Chondrocyte (in vitro differentiated cells): Measurements from ENCODE around the gene PPP1R16B. TPM values are rescaled to one million over a fixed set of nuclear protein-coding genes. Genes with fewer than 3 reads are reported as not detected.

Source experiments
- DNase-seq: peaks from one replicate; pipeline ENCODE4 v3.0.0; 2021; ENCODE audit warnings: mixed read lengths, low spot score
- H3K27ac Mint-ChIP-seq: one replicate; pipeline ENCODE4 v1.8.0; 2021; ENCODE audit warnings: mild to moderate bottlenecking, moderate library complexity, mixed read lengths; ENCODE audit not compliant: unreplicated experiment
- H3K27me3 Mint-ChIP-seq: 2 replicates; pipeline ENCODE4 v1.8.0; 2021; ENCODE audit warnings: low read depth, mixed read lengths
- H3K36me3 Mint-ChIP-seq: 2 replicates; pipeline ENCODE4 v1.8.0; 2021; ENCODE audit warnings: low read depth, mixed read lengths
- H3K4me1 Mint-ChIP-seq: 2 replicates; pipeline ENCODE4 v1.8.0; 2021; ENCODE audit warnings: low read depth, mild to moderate bottlenecking, mixed read lengths
- H3K4me3 Mint-ChIP-seq: one replicate; pipeline ENCODE4 v1.8.0; 2021; ENCODE audit warnings: mild to moderate bottlenecking, moderate library complexity, mixed read lengths; ENCODE audit not compliant: unreplicated experiment
- H3K9me3 Mint-ChIP-seq: 2 replicates; pipeline ENCODE4 v1.8.0; 2021; ENCODE audit warnings: low read depth, mixed read lengths
- CTCF ChIP-seq: fragments of 200-600 bp; sonication (generic); IDR thresholded peaks from 2 replicates; pipeline ENCODE4 v1.5.0; 2021; ENCODE audit warnings: antibody characterized with exemption, mild to moderate bottlenecking, moderate library complexity
- total RNA-seq: library from RNA; stranded (reverse); gene quantifications from 3 replicates; pipeline ENCODE4 v1.2.1, GENCODE V29; 2021

The PPP1R16B gene
- total RNA-seq, 1 donor from 2014 or later = not detected

- no peak for TF ChIP-seq CTCF
- H3K4me1 Mint-ChIP-seq = no peaks in the 10 kb centered on the region
- no peaks in the 10 kb centered on the region for H3K9me3 Mint-ChIP-seq
- H3K27ac Mint-ChIP-seq = no peak overlapping the region
- DNase-seq = no peak
- H3K36me3 Mint-ChIP-seq = no peaks in the 10 kb centered on the region
- H3K27me3 Mint-ChIP-seq = peaks cover 20% of the 10 kb centered on the region
- H3K4me3 Mint-ChIP-seq = no peak overlapping the region
Observed at GRCh38 chr20:38853759-38854158, 48.3 kb downstream of the PPP1R16B start.

GRCh38 chr20:38854654-38855066 lies 49.2 kb downstream of the PPP1R16B start:
- Mint-ChIP-seq H3K27ac (no peak overlapping the region), H3K4me1 (no peaks in the 10 kb centered on the region), H3K9me3 (no peaks in the 10 kb centered on the region), H3K36me3 (no peaks in the 10 kb centered on the region), H3K27me3 (peaks cover 17% of the 10 kb centered on the region), H3K4me3 (no peak overlapping the region)
- TF ChIP-seq CTCF = no peak
- no peak for DNase-seq

- H3K27me3 Mint-ChIP-seq = peaks cover 14% of the 10 kb centered on the region
- no peak for TF ChIP-seq CTCF
- no peak for DNase-seq
- H3K9me3 Mint-ChIP-seq = no peaks in the 10 kb centered on the region
- no peaks in the 10 kb centered on the region for H3K4me1 Mint-ChIP-seq
- no peaks in the 10 kb centered on the region for H3K36me3 Mint-ChIP-seq
- H3K4me3 Mint-ChIP-seq = no peak overlapping the region
- no peak overlapping the region for H3K27ac Mint-ChIP-seq
Observed at GRCh38 chr20:38855356-38855755, 49.9 kb downstream of the PPP1R16B start.

GRCh38 chr20:38856570-38856969 lies 51.1 kb downstream of the PPP1R16B start:
- Mint-ChIP-seq H3K27ac (no peak overlapping the region), H3K4me3 (no peak overlapping the region), H3K27me3 (peaks cover 14% of the 10 kb centered on the region), H3K9me3 (no peaks in the 10 kb centered on the region), H3K4me1 (no peaks in the 10 kb centered on the region), H3K36me3 (no peaks in the 10 kb centered on the region)
- TF ChIP-seq CTCF = no peak
- no peak for DNase-seq

GRCh38 chr20:38857703-38858102 lies 52.2 kb downstream of the PPP1R16B start:
- Mint-ChIP-seq H3K4me1 (no peaks in the 10 kb centered on the region), H3K27ac (no peak overlapping the region), H3K36me3 (no peaks in the 10 kb centered on the region), H3K4me3 (no peak overlapping the region), H3K9me3 (no peaks in the 10 kb centered on the region), H3K27me3 (peaks cover 16% of the 10 kb centered on the region)
- no peak for DNase-seq
- TF ChIP-seq CTCF = no peak
